ENCODE data around the gene OOSP1.
"Not testable (repeated sequence)": the region's sequence is repeated elsewhere in the genome, so short reads cannot be mapped to it uniquely, and the experiment has no call there.

OOSP1 gene, protein sequence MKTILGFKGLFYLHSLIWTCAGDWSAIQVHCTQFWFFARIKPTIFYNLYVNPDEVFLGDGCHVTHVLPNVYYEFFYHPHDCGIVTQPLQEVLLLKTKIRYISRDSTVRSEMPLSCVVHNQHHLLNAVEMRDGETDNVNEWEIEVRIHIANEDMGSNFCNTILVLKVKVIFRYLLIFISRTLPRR

DNA sequence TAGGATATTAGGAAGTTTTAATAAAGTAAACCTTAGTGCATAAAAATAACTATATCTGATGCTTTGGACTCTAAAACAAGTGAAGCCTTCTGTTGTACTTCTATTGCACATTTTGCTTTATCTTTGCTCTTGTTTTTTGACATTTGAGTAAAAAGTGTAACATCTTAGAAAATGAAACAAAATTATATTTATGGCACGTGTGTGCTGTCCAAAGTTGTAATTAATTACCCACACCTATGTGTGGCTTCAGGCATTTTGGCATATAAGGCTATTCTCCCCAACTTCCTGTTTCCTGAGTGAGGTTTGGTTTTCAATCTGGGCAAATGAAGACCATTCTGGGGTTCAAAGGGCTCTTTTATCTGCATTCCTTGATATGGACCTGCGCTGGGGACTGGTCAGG is at the start of gene OOSP1:
Gene OOSP1 (plus strand): TSS at position 301 of the 400 bp plus-strand sequence. CDS start 23 bp downstream, at position 324.
- DNase-seq = no peak
- intact Hi-C loops (cut with DNase I) = no loop called here

DNA sequence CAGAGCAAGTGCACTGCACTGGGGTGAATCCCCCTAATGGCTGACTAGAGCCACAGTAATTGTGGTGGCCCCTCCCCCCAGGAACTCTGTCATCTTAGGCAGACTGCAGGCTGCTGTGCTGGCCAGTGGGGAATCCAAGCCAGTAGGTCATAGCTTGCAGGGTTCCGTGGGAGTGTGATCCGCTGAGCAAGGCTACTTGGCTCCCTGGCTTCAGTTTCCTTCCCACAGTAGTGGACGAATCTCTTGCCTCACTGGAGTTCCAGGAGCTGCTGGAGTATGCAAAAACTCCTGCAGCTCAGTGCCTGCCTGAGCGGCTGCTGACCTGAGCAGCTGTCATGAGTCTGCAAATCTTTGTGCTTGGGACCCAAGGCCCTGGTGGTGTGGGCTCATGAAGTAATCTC is 46.5 kb upstream of the OOSP1 start:
- peak in 1 of 10 donors; percentile 32 for DNase-seq
- intact Hi-C loops (cut with DNase I) = no loop called here

GRCh38 chr11:59894616-59895015 is 43.6 kb upstream of the OOSP1 start:
- DNase-seq = no peak
- intact Hi-C loops (cut with DNase I) = no loop called here

DNA sequence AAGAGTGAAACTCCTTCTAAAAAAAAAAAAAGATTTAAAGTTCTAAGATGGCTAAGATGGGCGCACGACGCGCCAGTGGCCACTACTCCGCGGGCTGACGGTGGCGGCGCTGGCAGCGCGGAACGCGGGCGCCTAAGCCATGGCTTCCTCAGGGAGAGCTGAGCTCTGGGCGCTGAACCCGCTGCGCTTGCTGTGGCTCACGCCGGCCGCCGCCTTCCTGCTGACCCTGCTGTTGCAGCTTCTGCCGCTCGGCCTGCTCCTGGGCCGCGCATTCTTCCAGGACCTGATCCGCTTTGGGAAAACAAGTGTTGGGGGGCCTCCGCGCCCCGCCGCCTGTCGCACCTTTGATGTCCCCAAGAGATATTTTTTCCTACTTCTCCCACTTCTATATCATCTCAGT is 40.2 kb upstream of the OOSP1 start:
- DNase-seq = peak in 2 of 10 donors; percentile 68 to 78
- intact Hi-C loops (cut with DNase I) = no loop called here

DNA sequence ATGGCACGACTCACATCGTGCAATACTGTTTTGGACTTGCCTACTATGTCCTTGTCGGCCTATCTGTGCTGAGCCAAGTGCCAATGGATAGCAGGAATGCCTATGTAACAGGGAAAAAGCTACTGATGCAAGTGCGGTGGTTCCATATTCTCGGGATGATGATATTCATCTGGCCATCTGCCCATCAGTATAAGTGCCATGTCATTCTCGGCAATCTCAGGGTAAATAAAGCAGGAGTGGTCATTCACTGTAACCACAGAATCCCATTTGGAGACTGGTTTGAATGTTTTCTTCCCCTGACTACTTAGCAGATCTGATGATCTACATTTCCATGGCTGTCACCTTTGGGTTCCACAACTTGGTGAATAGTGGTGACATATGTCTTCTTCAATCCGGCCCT is 39.6 kb upstream of the OOSP1 start:
- intact Hi-C loops (cut with DNase I) = no loop called here
- no peak for DNase-seq

- no peak for DNase-seq
- intact Hi-C loops (cut with DNase I) = no loop called here
These were observed 38.7 kb upstream of the OOSP1 start for GRCh38 chr11:59899532-59899931.

DNA sequence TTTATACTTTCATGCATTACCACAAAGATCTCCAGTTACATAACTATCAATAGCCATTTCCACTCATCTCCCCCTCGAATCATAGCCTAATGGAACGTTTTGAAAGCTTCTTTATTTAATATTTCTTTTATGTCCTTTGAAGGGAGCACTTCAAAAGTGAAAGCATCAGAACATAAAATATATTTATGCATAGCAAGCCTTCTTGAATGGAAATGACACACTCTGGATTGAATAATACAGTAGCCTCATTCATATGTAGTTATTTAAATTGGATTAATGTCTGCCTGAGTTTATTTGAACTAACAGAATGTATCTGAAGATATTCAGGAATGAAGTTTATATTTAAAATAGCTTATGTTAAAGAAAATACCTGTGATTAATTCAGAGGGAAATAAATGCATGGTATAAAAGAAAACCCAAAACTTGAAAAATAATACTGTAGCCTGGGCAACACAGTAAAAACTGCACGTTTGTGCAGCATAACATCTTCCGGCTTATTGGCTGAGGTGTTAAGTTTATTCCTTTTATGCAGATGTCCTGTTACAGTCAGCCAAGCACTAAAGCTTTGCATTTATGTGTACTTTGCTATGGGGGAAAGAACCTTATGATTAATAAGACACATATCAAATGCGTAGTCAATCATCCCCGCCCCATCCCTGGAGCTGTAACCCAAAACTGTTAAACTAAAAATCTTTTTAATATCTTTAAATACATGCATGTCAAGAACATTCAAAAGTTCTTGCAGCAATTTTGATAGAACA is 37.7 kb upstream of the OOSP1 start:
- intact Hi-C loops (cut with DNase I) = no loop called here
- no peak for DNase-seq

GRCh38 chr11:59901306-59901705 is 36.9 kb upstream of the OOSP1 start:
- no peak for DNase-seq
- intact Hi-C loops (cut with DNase I) = no loop called here

DNA sequence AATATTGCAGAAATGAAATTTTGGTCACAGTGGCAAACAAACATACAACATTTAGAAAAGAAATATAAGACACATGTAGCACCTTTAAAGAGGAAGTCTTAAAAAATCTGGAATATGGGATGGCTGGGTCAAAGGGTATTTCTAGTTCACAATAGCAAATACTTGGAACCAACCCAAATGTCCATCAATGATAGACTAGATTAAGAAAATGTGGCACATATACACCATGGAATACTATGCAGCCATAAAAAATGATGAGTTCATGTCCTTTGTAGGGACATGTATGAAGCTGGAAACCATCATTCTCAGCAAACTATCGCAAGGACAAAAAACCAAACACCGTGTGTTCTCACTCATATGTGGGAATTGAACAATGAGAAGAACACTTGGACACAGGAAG is 34.7 kb upstream of the OOSP1 start:
- DNase-seq; intact Hi-C loops (cut with DNase I): not testable (repeated sequence)

GRCh38 chr11:59918480-59918879 is 19.8 kb upstream of the OOSP1 start:
- DNase-seq = no peak
- intact Hi-C loops (cut with DNase I) = no loop called here

DNA sequence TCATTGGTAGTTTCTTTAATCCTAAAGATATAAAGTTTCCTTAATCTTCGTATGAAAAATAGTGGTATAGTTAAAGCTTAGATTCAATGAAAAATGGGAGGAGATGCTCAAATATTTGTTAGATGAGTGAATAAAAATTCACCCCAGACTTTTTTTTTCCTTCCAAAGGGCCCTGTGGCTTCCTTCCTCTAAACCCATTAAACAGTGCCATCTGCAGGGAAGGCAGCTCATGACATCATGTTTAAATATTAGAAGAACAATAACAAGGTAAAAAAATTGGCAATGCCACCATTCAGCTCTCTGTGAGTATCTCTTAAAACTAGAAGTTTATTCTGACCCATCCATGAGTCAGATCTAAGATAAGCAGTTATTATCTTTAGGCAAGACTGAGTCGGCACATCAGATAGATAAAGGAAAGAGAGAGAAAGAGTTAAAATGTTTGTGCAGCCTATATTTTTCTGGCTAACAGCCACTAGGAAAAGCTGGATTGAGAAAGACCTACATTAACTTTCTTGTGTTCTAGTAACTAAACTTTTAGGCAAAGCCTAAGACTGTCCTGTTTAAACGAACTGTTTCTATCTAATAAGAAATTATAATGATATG is 19.1 kb upstream of the OOSP1 start:
- DNase-seq = no peak

DNA sequence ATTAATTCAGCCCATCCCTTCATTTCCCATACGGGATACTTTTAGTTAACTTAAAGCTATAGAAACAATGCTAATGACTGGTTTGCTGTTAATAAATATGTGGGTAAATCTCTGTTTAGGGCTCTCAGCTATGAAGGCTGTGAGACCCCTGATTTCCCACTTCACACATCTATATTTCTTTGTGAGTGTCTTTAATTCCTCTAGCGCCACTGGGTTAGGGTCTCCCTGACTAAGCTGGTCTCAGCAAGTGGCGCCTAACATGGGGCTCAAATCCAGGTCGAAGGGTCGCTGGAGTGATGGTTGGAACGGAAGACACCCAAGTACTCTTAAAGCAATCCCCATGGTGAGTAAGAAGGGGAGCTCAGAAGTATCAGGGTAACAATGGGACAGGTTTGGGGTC is 14.4 kb upstream of the OOSP1 start:
- intact Hi-C loops (cut with DNase I) = no loop called here
- DNase-seq = no peak

More for the DNA sequence above, 19.1 kb upstream of the OOSP1 start:
- intact Hi-C loops (cut with DNase I) = no loop called here

GRCh38 chr11:59931688-59932087 is 6.5 kb upstream of the OOSP1 start:
- intact Hi-C loops (cut with DNase I) = no loop called here
- DNase-seq = no peak

- intact Hi-C loops (cut with DNase I) = no loop called here
- DNase-seq = no peak
These were observed 486 bp downstream of the OOSP1 start for GRCh38 chr11:59938718-59939117.

DNA sequence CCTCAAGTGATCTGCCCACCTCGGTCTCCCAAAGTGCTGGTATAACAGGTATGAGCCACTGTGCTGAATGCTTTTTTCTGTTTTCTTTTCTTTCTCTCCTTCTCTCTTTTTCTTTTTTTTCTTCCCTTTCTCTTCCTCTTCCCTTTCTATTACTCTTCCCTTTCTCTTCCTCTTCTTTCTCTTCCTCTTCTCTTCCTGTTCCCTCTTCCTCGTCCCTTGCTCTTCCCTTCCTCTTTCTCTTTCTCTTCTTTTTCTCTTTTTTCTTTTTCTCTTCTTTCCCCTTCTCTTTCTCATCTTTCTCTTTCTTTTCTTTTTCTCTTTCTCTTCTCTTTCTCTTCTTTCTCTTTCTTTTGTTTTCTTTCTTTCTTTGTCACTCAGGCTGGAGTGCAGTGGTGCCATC is 1.2 kb downstream of the OOSP1 start:
- intact Hi-C loops (cut with DNase I) = no loop called here
- DNase-seq = no peak

- no peak for DNase-seq
- intact Hi-C loops (cut with DNase I) = no loop called here
These were observed 2.9 kb downstream of the OOSP1 start for GRCh38 chr11:59941091-59941490.

DNA sequence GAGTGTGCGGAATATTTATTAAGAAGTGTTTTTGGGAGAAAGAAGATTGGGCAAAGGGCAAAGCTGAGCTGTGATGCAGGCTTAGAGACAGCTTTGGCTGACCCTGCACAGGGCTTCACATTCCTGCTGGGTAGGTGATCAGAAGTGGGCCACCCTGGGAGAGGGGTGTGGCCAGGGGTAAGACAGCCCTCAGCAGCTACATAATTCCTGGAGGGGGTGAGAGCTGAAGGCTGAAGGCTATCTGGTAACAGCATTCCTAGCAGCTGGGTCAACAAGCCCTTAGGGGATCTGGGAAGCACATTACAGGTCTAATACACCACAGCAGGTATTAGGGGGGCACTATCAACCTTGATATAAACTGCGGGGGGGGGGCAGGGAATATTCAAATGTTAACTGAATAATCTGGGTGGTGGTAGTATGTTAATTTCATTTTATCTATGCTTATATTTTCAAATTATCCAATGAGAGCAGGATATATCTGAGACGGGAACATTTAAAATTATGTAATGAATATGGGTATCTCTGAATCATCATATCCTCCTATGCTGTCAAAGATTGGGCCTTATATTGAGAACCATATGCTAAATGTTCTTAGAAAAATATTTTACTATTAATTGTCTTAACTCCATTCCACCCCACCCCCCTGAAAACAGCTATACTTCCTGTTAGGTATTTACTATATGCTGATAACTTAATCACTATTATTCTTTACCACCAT is 5.9 kb downstream of the OOSP1 start:
- intact Hi-C loops (cut with DNase I) = no loop called here
- DNase-seq = no peak

DNA sequence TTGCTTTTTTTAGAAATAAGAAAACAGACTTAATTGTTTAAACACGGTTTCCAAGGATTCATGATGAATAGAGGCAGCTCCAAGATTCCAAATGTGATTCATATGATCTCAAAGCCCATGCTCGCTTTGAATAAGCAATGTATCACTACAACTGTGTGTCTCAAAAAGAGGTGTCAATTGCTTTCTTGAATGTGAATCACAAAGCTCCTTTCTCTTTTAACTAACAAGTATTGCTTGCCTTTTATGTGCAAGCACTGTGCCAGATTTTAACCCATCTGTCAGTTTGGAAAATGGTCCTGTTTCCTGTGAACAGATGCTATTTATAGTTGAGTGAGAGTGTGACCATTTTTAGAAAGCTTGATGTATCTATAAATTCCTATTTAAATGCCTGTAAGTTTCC is 6.5 kb downstream of the OOSP1 start:
- DNase-seq = no peak
- intact Hi-C loops (cut with DNase I) = no loop called here

- intact Hi-C loops (cut with DNase I) = no loop called here
- no peak for DNase-seq
These were observed 15.4 kb downstream of the OOSP1 start for GRCh38 chr11:59953463-59954218.

DNA sequence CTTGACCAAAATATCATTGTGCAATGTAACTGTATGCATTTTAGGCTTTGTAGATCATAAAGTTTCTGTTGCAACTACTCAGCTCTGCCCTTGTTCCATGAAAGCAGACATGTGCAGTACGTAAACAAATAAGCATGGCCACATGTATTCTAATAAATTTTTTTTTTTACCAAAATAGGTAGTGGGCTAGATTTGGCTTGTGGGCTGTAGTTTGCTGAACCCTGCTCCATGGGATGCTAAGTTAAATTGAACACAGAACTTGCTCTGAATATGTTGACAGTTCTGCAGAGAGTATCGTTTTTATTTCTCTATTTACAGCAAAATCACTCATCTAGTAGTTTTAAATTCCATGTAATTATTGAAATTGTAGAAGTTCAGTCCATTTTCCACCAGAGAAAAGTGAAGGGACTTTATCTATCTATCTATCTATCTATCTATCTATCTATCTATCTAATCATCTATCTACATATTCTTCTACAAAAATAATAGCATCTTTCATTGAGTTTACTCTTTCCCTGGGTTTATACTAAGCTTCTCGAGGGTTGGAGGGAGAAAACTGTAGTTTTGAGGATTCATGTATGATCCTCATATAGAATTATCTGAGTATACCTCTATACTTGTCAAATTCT is 16.1 kb downstream of the OOSP1 start:
- intact Hi-C loops (cut with DNase I) = no loop called here
- no peak for DNase-seq

Measured in posterior cingulate gyrus (tissue), 11 donors.